Body of pancreas (tissue), 4 donors: ENCODE results near the gene ARID5B.

Source experiments
- POLR2A ChIP-seq, 3 donors: fragments of 450-650 bp; IDR thresholded peaks; one replicate each; pipeline ENCODE4 v1.6.1; 2016; ENCODE audit warnings: antibody characterized with exemption in 3 of 3, mild to moderate bottlenecking in 2 of 3
- TF ChIP-seq, protein P1 (sequence below), 7 experiments: fragments of 450-650 bp in 4 of 7; fragments of 200-600 bp in 3 of 7; sonication (generic) in 3 of 7; IDR thresholded peaks; one replicate each; pipeline ENCODE4 v1.5.1; 2016 to 2019; ENCODE audit warnings: antibody characterized with exemption in 7 of 7

GRCh38 chr10:62112963-62113362, 211.5 kb downstream of the ARID5B start:
- TF ChIP-seq, protein P1, sequence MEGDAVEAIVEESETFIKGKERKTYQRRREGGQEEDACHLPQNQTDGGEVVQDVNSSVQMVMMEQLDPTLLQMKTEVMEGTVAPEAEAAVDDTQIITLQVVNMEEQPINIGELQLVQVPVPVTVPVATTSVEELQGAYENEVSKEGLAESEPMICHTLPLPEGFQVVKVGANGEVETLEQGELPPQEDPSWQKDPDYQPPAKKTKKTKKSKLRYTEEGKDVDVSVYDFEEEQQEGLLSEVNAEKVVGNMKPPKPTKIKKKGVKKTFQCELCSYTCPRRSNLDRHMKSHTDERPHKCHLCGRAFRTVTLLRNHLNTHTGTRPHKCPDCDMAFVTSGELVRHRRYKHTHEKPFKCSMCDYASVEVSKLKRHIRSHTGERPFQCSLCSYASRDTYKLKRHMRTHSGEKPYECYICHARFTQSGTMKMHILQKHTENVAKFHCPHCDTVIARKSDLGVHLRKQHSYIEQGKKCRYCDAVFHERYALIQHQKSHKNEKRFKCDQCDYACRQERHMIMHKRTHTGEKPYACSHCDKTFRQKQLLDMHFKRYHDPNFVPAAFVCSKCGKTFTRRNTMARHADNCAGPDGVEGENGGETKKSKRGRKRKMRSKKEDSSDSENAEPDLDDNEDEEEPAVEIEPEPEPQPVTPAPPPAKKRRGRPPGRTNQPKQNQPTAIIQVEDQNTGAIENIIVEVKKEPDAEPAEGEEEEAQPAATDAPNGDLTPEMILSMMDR (IDR thresholded peaks at IDR 0.05), result no peak
- TF ChIP-seq POLR2A (IDR thresholded peaks at IDR 0.05), result no peak
